ENCODE measurements around the gene LRMDA. TPM values are rescaled to one million over a fixed set of nuclear protein-coding genes. Genes with fewer than 3 reads are reported as not detected.

LRMDA gene
- total and polyA plus RNA-seq, 4 experiments from 2014 or later: not detected

GRCh38 chr10:75643405-75643804, 212.0 kb downstream of the LRMDA start:
- DNase-seq: no peak
- H3K27ac Mint-ChIP-seq: no peak overlapping the region
- H3K9me3 ChIP-seq (ENCODE audit: control insufficient read depth in 1 of 2, low read length in 2 of 2): no peaks in the 10 kb centered on the region
- H3K36me3 ChIP-seq (ENCODE audit: insufficient read depth, low read length): no peaks in the 10 kb centered on the region
- H3K4me3 Mint-ChIP-seq: no peak overlapping the region
- no peak overlapping the region for H3K27ac ChIP-seq (ENCODE audit: low read depth, low read length)
- H3K4me1 Mint-ChIP-seq: no peaks in the 10 kb centered on the region
- CTCF ChIA-PET (ENCODE audit: partially characterized antibody): no interaction called here
- peaks cover 2 to 3% of the 10 kb centered on the region in 2 donors for H3K27me3 Mint-ChIP-seq
- peaks cover 0 to 2% (median 0%) of the 10 kb centered on the region in 8 donors for H3K9me3 Mint-ChIP-seq
- H3K4me3 ChIP-seq (ENCODE audit: low read length in 2 of 2): no peak overlapping the region
- no peaks in the 10 kb centered on the region for H3K4me1 ChIP-seq (ENCODE audit: insufficient read depth, low read length)
- no peaks in the 10 kb centered on the region for H3K36me3 Mint-ChIP-seq
- POLR2A ChIA-PET (ENCODE audit: partially characterized antibody): no interaction called here
- H3K27me3 ChIP-seq (ENCODE audit: insufficient read depth, low read length): no peaks in the 10 kb centered on the region
- intact Hi-C loops (cut with micrococcal nuclease): no loop called here

GRCh38 chr10:75643944-75644692, 212.7 kb downstream of the LRMDA start:
- H3K27me3 Mint-ChIP-seq: peaks cover 2 to 3% of the 10 kb centered on the region in 2 donors
- no peaks in the 10 kb centered on the region for H3K36me3 Mint-ChIP-seq
- CTCF ChIA-PET (ENCODE audit: partially characterized antibody): no interaction called here
- Histone ChIP-seq H3K4me1 (ENCODE audit: insufficient read depth, low read length) (no peaks in the 10 kb centered on the region), H3K36me3 (ENCODE audit: insufficient read depth, low read length) (no peaks in the 10 kb centered on the region), H3K4me3 (ENCODE audit: low read length in 2 of 2) (no peak overlapping the region), H3K9me3 (ENCODE audit: control insufficient read depth in 1 of 2, low read length in 2 of 2) (no peaks in the 10 kb centered on the region), H3K27me3 (ENCODE audit: insufficient read depth, low read length) (no peaks in the 10 kb centered on the region), H3K27ac (ENCODE audit: low read depth, low read length) (no peak overlapping the region)
- DNase-seq: no peak
- peaks cover 0 to 2% (median 0%) of the 10 kb centered on the region in 8 donors for H3K9me3 Mint-ChIP-seq
- POLR2A ChIA-PET (ENCODE audit: partially characterized antibody): no interaction called here
- no peak overlapping the region for H3K27ac Mint-ChIP-seq
- H3K4me3 Mint-ChIP-seq: no peak overlapping the region
- H3K4me1 Mint-ChIP-seq: no peaks in the 10 kb centered on the region
- intact Hi-C loops (cut with micrococcal nuclease): no loop called here

- no peaks in the 10 kb centered on the region for H3K4me1 Mint-ChIP-seq
- H3K4me3 Mint-ChIP-seq: no peak overlapping the region
- H3K27ac ChIP-seq (ENCODE audit: low read depth, low read length): no peak overlapping the region
- ChIA-PET CTCF (ENCODE audit: partially characterized antibody) (no interaction called here), POLR2A (ENCODE audit: partially characterized antibody) (no interaction called here)
- no peaks in the 10 kb centered on the region for H3K36me3 ChIP-seq (ENCODE audit: insufficient read depth, low read length)
- H3K4me1 ChIP-seq (ENCODE audit: insufficient read depth, low read length): no peaks in the 10 kb centered on the region
- DNase-seq: no peak
- H3K36me3 Mint-ChIP-seq: no peaks in the 10 kb centered on the region
- intact Hi-C loops (cut with micrococcal nuclease): no loop called here
- peaks cover 0 to 2% (median 0%) of the 10 kb centered on the region in 8 donors for H3K9me3 Mint-ChIP-seq
- no peak overlapping the region for H3K4me3 ChIP-seq (ENCODE audit: low read length in 2 of 2)
- H3K27me3 Mint-ChIP-seq: no peaks in the 10 kb centered on the region
- no peaks in the 10 kb centered on the region for H3K9me3 ChIP-seq (ENCODE audit: control insufficient read depth in 1 of 2, low read length in 2 of 2)
- H3K27me3 ChIP-seq (ENCODE audit: insufficient read depth, low read length): no peaks in the 10 kb centered on the region
- H3K27ac Mint-ChIP-seq: no peak overlapping the region
These were observed 214.3 kb downstream of the LRMDA start for GRCh38 chr10:75645704-75646103.

GRCh38 chr10:75646218-75646915, 214.9 kb downstream of the LRMDA start:
- Histone ChIP-seq H3K27ac (ENCODE audit: low read depth, low read length) (no peak overlapping the region), H3K4me3 (ENCODE audit: low read length in 2 of 2) (no peak overlapping the region), H3K36me3 (ENCODE audit: insufficient read depth, low read length) (no peaks in the 10 kb centered on the region), H3K4me1 (ENCODE audit: insufficient read depth, low read length) (no peaks in the 10 kb centered on the region), H3K9me3 (ENCODE audit: control insufficient read depth in 1 of 2, low read length in 2 of 2) (no peaks in the 10 kb centered on the region), H3K27me3 (ENCODE audit: insufficient read depth, low read length) (no peaks in the 10 kb centered on the region)
- H3K4me1 Mint-ChIP-seq: no peaks in the 10 kb centered on the region
- ChIA-PET CTCF (ENCODE audit: partially characterized antibody) (no interaction called here), POLR2A (ENCODE audit: partially characterized antibody) (no interaction called here)
- DNase-seq: no peak
- H3K27ac Mint-ChIP-seq: no peak overlapping the region
- peaks cover 0 to 2% (median 0%) of the 10 kb centered on the region in 8 donors for H3K9me3 Mint-ChIP-seq
- no peaks in the 10 kb centered on the region for H3K36me3 Mint-ChIP-seq
- H3K4me3 Mint-ChIP-seq: no peak overlapping the region
- peaks cover 0 to 2% of the 10 kb centered on the region in 2 donors for H3K27me3 Mint-ChIP-seq
- intact Hi-C loops (cut with micrococcal nuclease): no loop called here

- peaks cover 0 to 2% (median 0%) of the 10 kb centered on the region in 8 donors for H3K9me3 Mint-ChIP-seq
- no peak overlapping the region for H3K27ac ChIP-seq (ENCODE audit: low read depth, low read length)
These were observed 215.5 kb downstream of the LRMDA start for GRCh38 chr10:75646916-75647315.

GRCh38 chr10:75647675-75648074, 216.3 kb downstream of the LRMDA start:
- no peaks in the 10 kb centered on the region for H3K36me3 ChIP-seq (ENCODE audit: insufficient read depth, low read length)
- no peak overlapping the region for H3K27ac ChIP-seq (ENCODE audit: low read depth, low read length)
- H3K4me3 Mint-ChIP-seq: no peak overlapping the region
- no peaks in the 10 kb centered on the region for H3K27me3 ChIP-seq (ENCODE audit: insufficient read depth, low read length)
- peaks cover 0 to 2% (median 0%) of the 10 kb centered on the region in 8 donors for H3K9me3 Mint-ChIP-seq
- no peak overlapping the region for H3K27ac Mint-ChIP-seq
- H3K4me1 Mint-ChIP-seq: no peaks in the 10 kb centered on the region
- no peak overlapping the region for H3K4me3 ChIP-seq (ENCODE audit: low read length in 2 of 2)
- no peak for DNase-seq
- H3K9me3 ChIP-seq (ENCODE audit: control insufficient read depth in 1 of 2, low read length in 2 of 2): no peaks in the 10 kb centered on the region
- H3K36me3 Mint-ChIP-seq: no peaks in the 10 kb centered on the region
- intact Hi-C loops (cut with micrococcal nuclease): no loop called here
- H3K27me3 Mint-ChIP-seq: peaks cover 0 to 2% of the 10 kb centered on the region in 2 donors
- POLR2A ChIA-PET (ENCODE audit: partially characterized antibody): no interaction called here
- no peaks in the 10 kb centered on the region for H3K4me1 ChIP-seq (ENCODE audit: insufficient read depth, low read length)
- CTCF ChIA-PET (ENCODE audit: partially characterized antibody): no interaction called here

More at GRCh38 chr10:75646916-75647315, 215.5 kb downstream of the LRMDA start:
- H3K27ac Mint-ChIP-seq: no peak overlapping the region
- no peak overlapping the region for H3K4me3 Mint-ChIP-seq
- ChIA-PET POLR2A (ENCODE audit: partially characterized antibody) (no interaction called here), CTCF (ENCODE audit: partially characterized antibody) (no interaction called here)
- Histone ChIP-seq H3K36me3 (ENCODE audit: insufficient read depth, low read length) (no peaks in the 10 kb centered on the region), H3K9me3 (ENCODE audit: control insufficient read depth in 1 of 2, low read length in 2 of 2) (no peaks in the 10 kb centered on the region), H3K27me3 (ENCODE audit: insufficient read depth, low read length) (no peaks in the 10 kb centered on the region), H3K4me1 (ENCODE audit: insufficient read depth, low read length) (no peaks in the 10 kb centered on the region), H3K4me3 (ENCODE audit: low read length in 2 of 2) (no peak overlapping the region)
- H3K27me3 Mint-ChIP-seq: peaks cover 0 to 2% of the 10 kb centered on the region in 2 donors
- no peaks in the 10 kb centered on the region for H3K4me1 Mint-ChIP-seq
- DNase-seq: no peak
- intact Hi-C loops (cut with micrococcal nuclease): no loop called here
- H3K36me3 Mint-ChIP-seq: no peaks in the 10 kb centered on the region

GRCh38 chr10:75648351-75648750, 216.9 kb downstream of the LRMDA start:
- Histone ChIP-seq H3K36me3 (ENCODE audit: insufficient read depth, low read length) (no peaks in the 10 kb centered on the region), H3K27ac (ENCODE audit: low read depth, low read length) (no peak overlapping the region), H3K4me1 (ENCODE audit: insufficient read depth, low read length) (no peaks in the 10 kb centered on the region), H3K27me3 (ENCODE audit: insufficient read depth, low read length) (no peaks in the 10 kb centered on the region), H3K9me3 (ENCODE audit: control insufficient read depth in 1 of 2, low read length in 2 of 2) (no peaks in the 10 kb centered on the region), H3K4me3 (ENCODE audit: low read length in 2 of 2) (no peak overlapping the region)
- ChIA-PET CTCF (ENCODE audit: partially characterized antibody) (no interaction called here), POLR2A (ENCODE audit: partially characterized antibody) (no interaction called here)
- no peak overlapping the region for H3K4me3 Mint-ChIP-seq
- no peak overlapping the region for H3K27ac Mint-ChIP-seq
- no peaks in the 10 kb centered on the region for H3K4me1 Mint-ChIP-seq
- H3K27me3 Mint-ChIP-seq: peaks cover 0 to 2% of the 10 kb centered on the region in 2 donors
- intact Hi-C loops (cut with micrococcal nuclease): no loop called here
- peaks cover 0 to 2% (median 0%) of the 10 kb centered on the region in 8 donors for H3K9me3 Mint-ChIP-seq
- no peaks in the 10 kb centered on the region for H3K36me3 Mint-ChIP-seq
- DNase-seq: no peak
